ENCODE results near the gene MEGF10. TPM values are rescaled to one million over a fixed set of nuclear protein-coding genes. Genes with fewer than 3 reads are reported as not detected.

Gene MEGF10
- total and polyA plus RNA-seq, 5 experiments from 2014 or later, result 0.22 TPM; not detected in 4

- POLR2A ChIA-PET, result no interaction called here
- Mint-ChIP-seq H3K4me1 (peaks cover 2 to 13% (median 4%) of the 10 kb centered on the region in 4 donors), H3K9me3 (no peaks in the 10 kb centered on the region), H3K27ac (no peak overlapping the region), H3K27me3 (peaks cover 0 to 5% (median 5%) of the 10 kb centered on the region in 5 donors), H3K36me3 (no peaks in the 10 kb centered on the region), H3K4me3 (no peak overlapping the region)
- DNase-seq (no peak), ATAC-seq (no peak)
Observed at GRCh38 chr5:127412698-127413097, 122.1 kb downstream of the MEGF10 start.

GRCh38 chr5:127415034-127415433 lies 124.4 kb downstream of the MEGF10 start:
- H3K4me3 Mint-ChIP-seq, result no peak overlapping the region
- H3K27me3 Mint-ChIP-seq, result peaks cover 0 to 5% (median 1%) of the 10 kb centered on the region in 5 donors
- DNase-seq (no peak), ATAC-seq (no peak)
- H3K4me1 Mint-ChIP-seq, result peaks cover 2 to 11% (median 4%) of the 10 kb centered on the region in 4 donors
- H3K9me3 Mint-ChIP-seq, result no peaks in the 10 kb centered on the region
- H3K36me3 Mint-ChIP-seq, result no peaks in the 10 kb centered on the region
- no peak overlapping the region for H3K27ac Mint-ChIP-seq
- POLR2A ChIA-PET, result no interaction called here

GRCh38 chr5:127416906-127417305 lies 126.3 kb downstream of the MEGF10 start:
- Mint-ChIP-seq H3K4me1 (no peaks in the 10 kb centered on the region), H3K9me3 (no peaks in the 10 kb centered on the region), H3K27me3 (peaks cover 0 to 8% (median 1%) of the 10 kb centered on the region in 5 donors), H3K36me3 (no peaks in the 10 kb centered on the region), H3K4me3 (no peak overlapping the region), H3K27ac (no peak overlapping the region)
- DNase-seq (no peak), ATAC-seq (no peak)
- POLR2A ChIA-PET, result no interaction called here

GRCh38 chr5:127417528-127417927 lies 126.9 kb downstream of the MEGF10 start:
- POLR2A ChIA-PET, result no interaction called here

GRCh38 chr5:127418367-127418766 lies 127.8 kb downstream of the MEGF10 start:
- ATAC-seq (no peak), DNase-seq (no peak)
- H3K27ac Mint-ChIP-seq, result no peak overlapping the region
- no peak overlapping the region for H3K4me3 Mint-ChIP-seq
- POLR2A ChIA-PET, result no interaction called here
- H3K36me3 Mint-ChIP-seq, result no peaks in the 10 kb centered on the region
- no peaks in the 10 kb centered on the region for H3K9me3 Mint-ChIP-seq
- peaks cover 0 to 8% (median 0%) of the 10 kb centered on the region in 5 donors for H3K27me3 Mint-ChIP-seq
- H3K4me1 Mint-ChIP-seq, result peaks cover 0 to 5% (median 0%) of the 10 kb centered on the region in 4 donors

More at GRCh38 chr5:127417528-127417927, 126.9 kb downstream of the MEGF10 start:
- ATAC-seq (no peak), DNase-seq (no peak)
- Mint-ChIP-seq H3K4me1 (no peaks in the 10 kb centered on the region), H3K4me3 (no peak overlapping the region), H3K27ac (no peak overlapping the region), H3K27me3 (peaks cover 0 to 8% (median 1%) of the 10 kb centered on the region in 5 donors), H3K9me3 (no peaks in the 10 kb centered on the region), H3K36me3 (no peaks in the 10 kb centered on the region)

GRCh38 chr5:127418974-127419682 lies 128.5 kb downstream of the MEGF10 start:
- DNase-seq (no peak), ATAC-seq (no peak)
- Mint-ChIP-seq H3K27ac (no peak overlapping the region), H3K4me1 (peaks cover 0 to 6% (median 0%) of the 10 kb centered on the region in 4 donors), H3K4me3 (no peak overlapping the region), H3K9me3 (no peaks in the 10 kb centered on the region), H3K36me3 (no peaks in the 10 kb centered on the region), H3K27me3 (peaks cover 0 to 8% (median 0%) of the 10 kb centered on the region in 5 donors)
- POLR2A ChIA-PET, result no interaction called here

GRCh38 chr5:127419683-127420257 lies 129.2 kb downstream of the MEGF10 start:
- Mint-ChIP-seq H3K27ac (no peak overlapping the region), H3K27me3 (peaks cover 0 to 8% (median 2%) of the 10 kb centered on the region in 5 donors), H3K4me1 (peaks cover 0 to 6% (median 0%) of the 10 kb centered on the region in 4 donors), H3K36me3 (no peaks in the 10 kb centered on the region), H3K4me3 (no peak overlapping the region), H3K9me3 (no peaks in the 10 kb centered on the region)
- DNase-seq, result no peak
- POLR2A ChIA-PET, result no interaction called here
- no peak for ATAC-seq

GRCh38 chr5:127420758-127421157 lies 130.2 kb downstream of the MEGF10 start:
- peaks cover 0 to 6% (median 0%) of the 10 kb centered on the region in 5 donors for H3K27me3 Mint-ChIP-seq
- POLR2A ChIA-PET, result no interaction called here
- H3K4me3 Mint-ChIP-seq, result no peak overlapping the region
- no peak for ATAC-seq
- no peak overlapping the region for H3K27ac Mint-ChIP-seq
- H3K36me3 Mint-ChIP-seq, result no peaks in the 10 kb centered on the region
- DNase-seq, result no peak
- peaks cover 0 to 6% (median 0%) of the 10 kb centered on the region in 4 donors for H3K4me1 Mint-ChIP-seq
- H3K9me3 Mint-ChIP-seq, result no peaks in the 10 kb centered on the region

GRCh38 chr5:127421471-127421870 lies 130.9 kb downstream of the MEGF10 start:
- no peak overlapping the region for H3K27ac Mint-ChIP-seq
- H3K27me3 Mint-ChIP-seq, result peaks cover 0 to 6% (median 0%) of the 10 kb centered on the region in 5 donors
- H3K4me3 Mint-ChIP-seq, result no peak overlapping the region
- no peaks in the 10 kb centered on the region for H3K9me3 Mint-ChIP-seq
- POLR2A ChIA-PET, result no interaction called here
- H3K36me3 Mint-ChIP-seq, result no peaks in the 10 kb centered on the region
- no peak for DNase-seq
- peaks cover 0 to 6% (median 0%) of the 10 kb centered on the region in 4 donors for H3K4me1 Mint-ChIP-seq
- ATAC-seq, result no peak

- no peaks in the 10 kb centered on the region for H3K36me3 Mint-ChIP-seq
- ATAC-seq (no peak), DNase-seq (no peak)
- H3K4me1 Mint-ChIP-seq, result peaks cover 0 to 6% (median 0%) of the 10 kb centered on the region in 4 donors
- H3K4me3 Mint-ChIP-seq, result no peak overlapping the region
- POLR2A ChIA-PET, result no interaction called here
- H3K9me3 Mint-ChIP-seq, result no peaks in the 10 kb centered on the region
- H3K27me3 Mint-ChIP-seq, result peaks cover 0 to 6% (median 0%) of the 10 kb centered on the region in 5 donors
- H3K27ac Mint-ChIP-seq, result no peak overlapping the region
Observed at GRCh38 chr5:127423173-127423798, 132.7 kb downstream of the MEGF10 start.

GRCh38 chr5:127425037-127425436 lies 134.4 kb downstream of the MEGF10 start:
- ATAC-seq, result no peak
- DNase-seq, result no peak
- H3K36me3 Mint-ChIP-seq, result no peaks in the 10 kb centered on the region
- POLR2A ChIA-PET, result no interaction called here
- peaks cover 0 to 6% (median 0%) of the 10 kb centered on the region in 5 donors for H3K27me3 Mint-ChIP-seq
- H3K4me3 Mint-ChIP-seq, result no peak overlapping the region
- H3K9me3 Mint-ChIP-seq, result no peaks in the 10 kb centered on the region
- no peak overlapping the region for H3K27ac Mint-ChIP-seq
- peaks cover 0 to 6% (median 0%) of the 10 kb centered on the region in 4 donors for H3K4me1 Mint-ChIP-seq

GRCh38 chr5:127425868-127426267 lies 135.3 kb downstream of the MEGF10 start:
- Mint-ChIP-seq H3K4me1 (peaks cover 0 to 6% (median 0%) of the 10 kb centered on the region in 4 donors), H3K27ac (no peak overlapping the region), H3K4me3 (no peak overlapping the region), H3K27me3 (peaks cover 0 to 4% (median 0%) of the 10 kb centered on the region in 5 donors), H3K9me3 (no peaks in the 10 kb centered on the region), H3K36me3 (no peaks in the 10 kb centered on the region)
- DNase-seq (no peak), ATAC-seq (no peak)
- POLR2A ChIA-PET, result no interaction called here

- H3K36me3 Mint-ChIP-seq, result no peaks in the 10 kb centered on the region
- POLR2A ChIA-PET, result no interaction called here
- ATAC-seq, result no peak
Observed at GRCh38 chr5:127426661-127427060, 136.1 kb downstream of the MEGF10 start.

More at GRCh38 chr5:127426661-127427060, 136.1 kb downstream of the MEGF10 start:
- Mint-ChIP-seq H3K9me3 (no peaks in the 10 kb centered on the region), H3K27me3 (peaks cover 0 to 4% (median 0%) of the 10 kb centered on the region in 5 donors), H3K4me3 (no peak overlapping the region), H3K4me1 (peaks cover 0 to 6% (median 0%) of the 10 kb centered on the region in 4 donors), H3K27ac (no peak overlapping the region)
- DNase-seq, result no peak
